Sigmoid colon (tissue), 7 donors: Measurements from ENCODE around the gene SETBP1. TPM values are rescaled to one million over a fixed set of nuclear protein-coding genes. Genes with fewer than 3 reads are reported as not detected.

ENCODE experiments used
- DNase-seq: peaks from one replicate; pipeline ENCODE4 v3.0.0-alpha.2; 2019
- H3K27ac ChIP-seq, 4 donors: fragments of 200-600 bp; sonication (generic); one replicate each; pipeline ENCODE4 v1.5.1; 2016 to 2019; ENCODE audit warnings: mild to moderate bottlenecking in 1 of 4
- H3K27me3 ChIP-seq, 3 donors: fragments of 200-600 bp; sonication (generic); one replicate each; pipeline ENCODE4 v1.5.1; 2019; ENCODE audit warnings: mild to moderate bottlenecking in 1 of 3
- H3K36me3 ChIP-seq, 4 donors: fragments of 200-600 bp; sonication (generic); one replicate each; pipeline ENCODE4 v1.5.1; 2016 to 2019
- H3K4me1 ChIP-seq, 4 donors: fragments of 200-600 bp; sonication (generic); one replicate each; pipeline ENCODE4 v1.5.1; 2017 to 2019
- H3K4me3 ChIP-seq, 4 donors: fragments of 200-600 bp; sonication (generic); one replicate each; pipeline ENCODE4 v1.5.1; 2017 to 2019; ENCODE audit warnings: mild to moderate bottlenecking in 2 of 4, moderate library complexity in 1 of 4
- H3K9me3 ChIP-seq, 4 donors: fragments of 200-600 bp in 3 of 4; sonication (generic) in 3 of 4; one replicate each; pipeline versions ENCODE4 v1.5.1 to v1.6.1; 2013 to 2019
- CTCF ChIP-seq, 4 experiments: fragments of 450-650 bp in 3 of 4; fragments of 200-600 bp in 1 of 4; IDR thresholded peaks; one replicate each; pipeline ENCODE4 v1.5.1; 2016 to 2019; ENCODE audit warnings: antibody characterized with exemption in 4 of 4, mild to moderate bottlenecking in 3 of 4, moderate library complexity in 2 of 4
- EP300 ChIP-seq, 4 donors: sonication (generic); formaldehyde crosslinking; IDR thresholded peaks; one replicate each; pipeline ENCODE4 v1.6.1; 2017; ENCODE audit warnings: antibody characterized with exemption in 4 of 4
- POLR2A ChIP-seq, 2 donors: fragments of 450-650 bp; IDR thresholded peaks; one replicate each; pipeline ENCODE4 v1.6.1; 2016; ENCODE audit warnings: antibody characterized with exemption in 2 of 2, mild to moderate bottlenecking in 2 of 2, moderate library complexity in 2 of 2
- POLR2AphosphoS5 ChIP-seq, 4 donors: sonication (generic); formaldehyde crosslinking; IDR thresholded peaks; one replicate each; pipeline ENCODE4 v1.6.1; 2017; ENCODE audit warnings: antibody characterized with exemption in 4 of 4
- WGBS, 2 donors: extraction: QIAGEN DNeasy Blood & Tissue Kit; methylation state at CpG; one replicate each; pipeline ENCODE4 v1.1.7; 2013; 5-methylcytosine and 5-hydroxymethylcytosine counted together
- intact Hi-C: fragments of 100-400 bp; cut with DNase I; formaldehyde crosslinking; loops from one replicate; pipeline ENCODE4 v1.15.1; 2023
- polyA plus RNA-seq, 3 donors: library from polyadenylated mRNA; stranded (reverse); fragments of 200-250 nt; gene quantifications; one replicate each; pipeline ENCODE4 v1.2.3, GENCODE V29; 2013
- total RNA-seq, 4 donors: library from RNA; depleted of rRNA; stranded (reverse); fragments of >200 nt; gene quantifications; one replicate each; pipeline ENCODE4 v1.1.0, GENCODE V29; 2016
- donor health status: healthy with polysubstance abuse.
- donor health status: Bipolar disorder and iron deficiency.
- donor health status: healthy.

The SETBP1 gene
- total and polyA plus RNA-seq, 7 donors: 0.69 to 100 (median 67.9) TPM

DNA sequence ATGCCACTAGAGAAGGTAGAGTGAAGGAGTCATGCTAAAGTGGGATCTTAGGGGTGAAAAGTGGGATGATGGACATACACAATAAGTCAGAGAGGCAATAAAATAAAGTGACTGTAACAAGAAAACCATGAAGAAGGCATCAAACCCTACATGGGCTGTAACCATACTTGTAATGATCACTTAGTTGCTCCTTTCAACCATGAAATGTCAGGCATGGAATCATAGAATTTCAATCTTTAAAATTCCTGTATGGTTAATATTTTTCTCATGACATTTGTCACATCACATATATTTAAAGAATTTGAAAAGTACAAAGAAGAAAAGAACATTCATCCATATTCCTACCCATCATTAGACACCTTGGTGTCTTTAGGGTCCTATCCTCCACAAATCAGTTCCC is 20.9 kb upstream of the SETBP1 start:
- no peaks in the 10 kb centered on the region for H3K27me3 ChIP-seq
- H3K36me3 ChIP-seq: no peaks in the 10 kb centered on the region
- H3K4me1 ChIP-seq: peaks cover 0 to 13% (median 13%) of the 10 kb centered on the region in 4 donors
- DNase-seq: no peak
- TF ChIP-seq POLR2AphosphoS5 (IDR thresholded peaks at IDR 0.05): no peak
- no peak for TF ChIP-seq POLR2A (IDR thresholded peaks at IDR 0.05)
- no peak for TF ChIP-seq CTCF (IDR thresholded peaks at IDR 0.05)
- TF ChIP-seq EP300 (IDR thresholded peaks at IDR 0.05): no peak
- no peak overlapping the region for H3K27ac ChIP-seq
- intact Hi-C loops: no loop called here
- no peaks in the 10 kb centered on the region for H3K9me3 ChIP-seq
- H3K4me3 ChIP-seq: no peak overlapping the region

GRCh38 chr18:44668270-44668975 is 12.3 kb upstream of the SETBP1 start:
- Histone ChIP-seq H3K36me3 (no peaks in the 10 kb centered on the region), H3K4me1 (peaks cover 0 to 9% (median 4%) of the 10 kb centered on the region in 4 donors), H3K9me3 (no peaks in the 10 kb centered on the region), H3K4me3 (no peak overlapping the region), H3K27ac (no peak overlapping the region), H3K27me3 (no peaks in the 10 kb centered on the region)
- 30 to 85% methylated on average over 4 of the region's 4 CpGs for WGBS, 2 donors
- intact Hi-C loops: no loop called here
- TF ChIP-seq POLR2A (IDR thresholded peaks at IDR 0.05) (no peak), EP300 (IDR thresholded peaks at IDR 0.05) (no peak), CTCF (IDR thresholded peaks at IDR 0.05) (no peak), POLR2AphosphoS5 (IDR thresholded peaks at IDR 0.05) (no peak)
- DNase-seq: no peak

DNA sequence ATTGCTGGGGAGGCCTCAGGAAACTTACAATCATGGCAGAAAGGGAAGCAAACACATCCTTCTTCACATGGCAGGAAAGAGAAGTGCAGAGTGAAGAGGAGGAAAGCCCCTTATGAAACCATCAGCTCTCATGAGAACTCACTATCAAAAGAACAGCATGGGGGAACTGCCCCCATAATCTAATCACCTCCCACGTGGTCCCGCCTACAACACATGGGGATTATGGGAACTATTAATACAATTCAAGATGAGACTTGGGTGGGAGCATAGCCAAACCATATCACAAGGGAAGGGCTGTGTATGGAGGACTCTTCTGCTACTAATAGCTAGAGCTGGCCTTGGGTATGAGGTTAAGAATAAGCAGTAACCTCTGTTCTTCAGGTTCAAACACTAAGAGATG is 8.8 kb upstream of the SETBP1 start:
- Histone ChIP-seq H3K27ac (no peak overlapping the region), H3K27me3 (no peaks in the 10 kb centered on the region), H3K9me3 (no peaks in the 10 kb centered on the region), H3K36me3 (no peaks in the 10 kb centered on the region), H3K4me3 (no peak overlapping the region), H3K4me1 (peaks cover 0 to 11% (median 5%) of the 10 kb centered on the region in 4 donors)
- WGBS, 2 donors: 89 to 91% methylated on average over 2 of the region's 2 CpGs
- no peak for DNase-seq
- intact Hi-C loops: loop anchor here (10.0 kb wide), 4 partner anchors 433 to 1047 kb away; no protein-coding TSS in a partner anchor
- TF ChIP-seq POLR2AphosphoS5 (IDR thresholded peaks at IDR 0.05) (no peak), EP300 (IDR thresholded peaks at IDR 0.05) (no peak), CTCF (IDR thresholded peaks at IDR 0.05) (no peak), POLR2A (IDR thresholded peaks at IDR 0.05) (no peak)

DNA sequence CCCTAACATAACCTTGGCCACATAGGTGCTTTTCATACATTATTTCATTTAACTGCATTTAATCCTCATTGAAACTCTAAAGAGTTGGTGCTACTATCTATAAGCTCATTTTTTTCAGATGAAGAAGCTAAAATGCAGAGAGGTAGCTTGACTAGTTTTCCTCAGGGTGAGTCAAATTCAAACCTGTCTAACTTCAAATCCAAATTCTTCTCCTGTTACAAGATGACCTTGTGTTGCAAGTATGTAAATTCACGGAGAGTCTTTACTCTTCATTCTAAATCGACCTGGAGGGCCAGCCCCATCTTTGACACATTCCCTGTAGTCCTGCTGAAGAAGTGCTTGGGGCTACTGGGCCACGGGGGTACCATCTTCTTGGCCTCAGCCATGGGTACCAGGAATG is 8.2 kb upstream of the SETBP1 start:
- intact Hi-C loops: loop anchor here (10.0 kb wide), 4 partner anchors 432 to 1048 kb away; no protein-coding TSS in a partner anchor
- WGBS, 2 donors: 80 to 83% methylated on average over 3 of the region's 3 CpGs
- no peak for TF ChIP-seq CTCF (IDR thresholded peaks at IDR 0.05)
- Histone ChIP-seq H3K4me1 (peaks cover 0 to 11% (median 5%) of the 10 kb centered on the region in 4 donors), H3K36me3 (no peaks in the 10 kb centered on the region), H3K27ac (no peak overlapping the region), H3K9me3 (no peaks in the 10 kb centered on the region), H3K4me3 (no peak overlapping the region), H3K27me3 (no peaks in the 10 kb centered on the region)
- no peak for DNase-seq
